HG03565 (cell line): Measurements from ENCODE around the gene S100A4.
"Not testable (repeated sequence)": the region's sequence is repeated elsewhere in the genome, so short reads cannot be mapped to it uniquely, and the experiment has no call there.

Experiments
- ATAC-seq: cut with Tn5 transposase; IDR thresholded peaks from one replicate; pipeline ENCODE4 v1.9.1; 2021; ENCODE audit warnings: mild to moderate bottlenecking, moderate library complexity; ENCODE audit not compliant: unreplicated experiment

S100A4 gene

GRCh38 chr1:153545067-153546055 lies at the start of gene S100A4:
Gene S100A4 (minus strand): TSS chr1:153545806. CDS start chr1:153544794, 1,012 bp downstream.
- no peak for ATAC-seq

GRCh38 chr1:153592748-153593147 lies 47.1 kb upstream of the S100A4 start:
- ATAC-seq: no peak

- no peak for ATAC-seq
Observed at GRCh38 chr1:153588482-153588881, 42.9 kb upstream of the S100A4 start.

GRCh38 chr1:153588033-153588432 lies 42.4 kb upstream of the S100A4 start:
- not testable (repeated sequence) for ATAC-seq

- ATAC-seq: no peak
Observed at GRCh38 chr1:153587314-153587713, 41.7 kb upstream of the S100A4 start.

GRCh38 chr1:153586347-153586746 lies 40.7 kb upstream of the S100A4 start:
- no peak for ATAC-seq

- no peak for ATAC-seq
Observed at GRCh38 chr1:153585006-153585405, 39.4 kb upstream of the S100A4 start.

- no peak for ATAC-seq
Observed at GRCh38 chr1:153583976-153584375, 38.4 kb upstream of the S100A4 start.

- not testable (repeated sequence) for ATAC-seq
Observed at GRCh38 chr1:153583514-153583913, 37.9 kb upstream of the S100A4 start.

- not testable (repeated sequence) for ATAC-seq
Observed at GRCh38 chr1:153582836-153583235, 37.2 kb upstream of the S100A4 start.

- no peak for ATAC-seq
Observed at GRCh38 chr1:153578936-153579335, 33.3 kb upstream of the S100A4 start.

- ATAC-seq: no peak
Observed at GRCh38 chr1:153578490-153578889, 32.9 kb upstream of the S100A4 start.

GRCh38 chr1:153577624-153578051 lies 32.0 kb upstream of the S100A4 start:
- ATAC-seq: no peak

- no peak for ATAC-seq
Observed at GRCh38 chr1:153577138-153577537, 31.5 kb upstream of the S100A4 start.

GRCh38 chr1:153575497-153575896 lies 29.9 kb upstream of the S100A4 start:
- not testable (repeated sequence) for ATAC-seq

- ATAC-seq: not testable (repeated sequence)
Observed at GRCh38 chr1:153575081-153575491, 29.5 kb upstream of the S100A4 start.

GRCh38 chr1:153573351-153573750 lies 27.7 kb upstream of the S100A4 start:
- no peak for ATAC-seq

GRCh38 chr1:153572569-153573015 lies 27.0 kb upstream of the S100A4 start:
- peak; percentile 55 for ATAC-seq

- no peak for ATAC-seq
Observed at GRCh38 chr1:153571706-153572105, 26.1 kb upstream of the S100A4 start.

GRCh38 chr1:153570874-153571273 lies 25.3 kb upstream of the S100A4 start:
- ATAC-seq: no peak

- no peak for ATAC-seq
Observed at GRCh38 chr1:153569465-153569864, 23.9 kb upstream of the S100A4 start.
